GM12801 (cell line): ENCODE results near the gene KRTAP21-2.

Source experiments
- TF ChIP-seq, protein P1 (sequence below): IDR thresholded peaks from one replicate; pipeline ENCODE4 v1.5.1; 2011; ENCODE audit warnings: control low read depth; ENCODE audit not compliant: insufficient read length; ENCODE audit errors: extremely low read depth

Gene KRTAP21-2

DNA sequence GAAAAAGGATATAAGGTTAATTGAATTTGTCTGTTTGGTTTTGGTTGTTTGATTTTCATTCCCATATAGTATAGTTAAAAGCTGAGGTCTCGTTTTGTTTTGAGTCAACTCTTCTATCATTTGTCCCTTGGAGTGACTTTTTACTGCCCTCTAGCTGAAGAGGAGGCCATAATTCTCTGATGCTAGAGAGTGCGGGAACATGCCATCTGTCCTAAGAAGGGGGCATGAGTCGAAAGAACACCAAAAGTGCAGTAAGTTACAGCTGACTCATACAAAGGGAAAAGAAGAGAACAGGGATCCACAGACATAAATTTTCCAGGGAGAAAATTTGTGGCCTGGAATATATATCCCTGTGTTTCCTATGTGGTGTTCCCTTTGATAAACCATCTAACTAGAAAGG lies 32.6 kb downstream of the KRTAP21-2 start:
- TF ChIP-seq, protein P1, sequence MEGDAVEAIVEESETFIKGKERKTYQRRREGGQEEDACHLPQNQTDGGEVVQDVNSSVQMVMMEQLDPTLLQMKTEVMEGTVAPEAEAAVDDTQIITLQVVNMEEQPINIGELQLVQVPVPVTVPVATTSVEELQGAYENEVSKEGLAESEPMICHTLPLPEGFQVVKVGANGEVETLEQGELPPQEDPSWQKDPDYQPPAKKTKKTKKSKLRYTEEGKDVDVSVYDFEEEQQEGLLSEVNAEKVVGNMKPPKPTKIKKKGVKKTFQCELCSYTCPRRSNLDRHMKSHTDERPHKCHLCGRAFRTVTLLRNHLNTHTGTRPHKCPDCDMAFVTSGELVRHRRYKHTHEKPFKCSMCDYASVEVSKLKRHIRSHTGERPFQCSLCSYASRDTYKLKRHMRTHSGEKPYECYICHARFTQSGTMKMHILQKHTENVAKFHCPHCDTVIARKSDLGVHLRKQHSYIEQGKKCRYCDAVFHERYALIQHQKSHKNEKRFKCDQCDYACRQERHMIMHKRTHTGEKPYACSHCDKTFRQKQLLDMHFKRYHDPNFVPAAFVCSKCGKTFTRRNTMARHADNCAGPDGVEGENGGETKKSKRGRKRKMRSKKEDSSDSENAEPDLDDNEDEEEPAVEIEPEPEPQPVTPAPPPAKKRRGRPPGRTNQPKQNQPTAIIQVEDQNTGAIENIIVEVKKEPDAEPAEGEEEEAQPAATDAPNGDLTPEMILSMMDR = no peak

DNA sequence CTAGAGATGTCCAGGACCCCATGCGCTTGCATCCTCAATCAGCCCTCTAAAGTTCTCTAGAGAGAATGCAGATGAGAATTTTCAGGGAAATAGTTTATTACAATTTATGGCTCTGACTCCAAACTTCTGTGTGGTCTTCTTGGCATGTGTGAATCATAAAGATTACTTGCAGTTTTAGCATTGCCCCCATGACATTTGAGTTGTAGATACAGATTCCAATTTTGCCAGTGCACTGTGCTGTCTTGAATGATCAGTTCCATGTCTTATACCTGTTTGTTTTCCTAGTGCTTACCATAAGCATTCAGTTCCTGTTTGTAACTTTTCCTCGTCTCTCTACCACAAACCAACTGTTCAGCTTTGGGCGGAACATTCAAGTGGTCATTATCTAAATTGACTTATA lies 33.3 kb downstream of the KRTAP21-2 start:
- TF ChIP-seq, protein P1 = no peak

DNA sequence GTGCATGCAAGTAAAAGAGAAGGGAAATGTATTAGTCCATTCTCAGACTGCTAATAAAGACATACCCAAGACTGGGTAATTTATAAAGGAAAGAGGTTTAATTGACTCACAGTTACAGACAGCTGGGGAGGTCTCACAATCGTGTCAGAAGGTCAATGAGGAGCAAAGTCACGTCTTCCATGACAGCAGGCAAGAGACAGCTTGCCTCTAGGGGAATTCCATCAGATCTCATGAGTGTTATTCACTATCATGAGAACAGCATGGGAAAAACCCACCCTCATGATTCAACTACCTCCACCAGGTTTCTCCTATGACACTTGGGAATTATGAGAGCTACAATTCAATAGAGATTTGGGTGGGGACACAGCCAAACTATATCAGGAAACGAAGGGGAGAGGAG lies 36.6 kb downstream of the KRTAP21-2 start:
- TF ChIP-seq, protein P1 = no peak

DNA sequence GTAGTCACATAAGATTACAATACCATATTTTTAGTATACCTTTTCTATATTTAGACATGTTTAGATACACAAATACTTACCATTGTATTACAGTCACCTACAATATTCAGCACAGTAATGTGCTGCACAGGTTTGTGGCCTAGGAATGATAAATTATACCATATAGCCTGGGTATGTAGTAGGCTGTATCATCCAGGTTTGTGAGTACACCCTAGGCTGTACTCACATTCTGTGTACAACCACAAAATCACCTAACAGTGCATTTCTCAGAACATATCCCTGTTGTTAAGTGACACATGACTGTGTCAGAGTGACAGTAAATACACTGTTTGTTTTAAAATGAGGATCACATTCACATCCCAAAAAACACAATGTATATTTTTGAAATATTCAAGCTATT lies 39.6 kb downstream of the KRTAP21-2 start:
- TF ChIP-seq, protein P1 = no peak
